Measurements from ENCODE around the gene SCAI. TPM values are rescaled to one million over a fixed set of nuclear protein-coding genes. Genes with fewer than 3 reads are reported as not detected.
"Not testable (repeated sequence)": the region's sequence is repeated elsewhere in the genome, so short reads cannot be mapped to it uniquely, and the experiment has no call there.

Gene SCAI
- total and polyA plus RNA-seq, 9 donors = 4.6 to 14.5 (median 7.4) TPM

DNA sequence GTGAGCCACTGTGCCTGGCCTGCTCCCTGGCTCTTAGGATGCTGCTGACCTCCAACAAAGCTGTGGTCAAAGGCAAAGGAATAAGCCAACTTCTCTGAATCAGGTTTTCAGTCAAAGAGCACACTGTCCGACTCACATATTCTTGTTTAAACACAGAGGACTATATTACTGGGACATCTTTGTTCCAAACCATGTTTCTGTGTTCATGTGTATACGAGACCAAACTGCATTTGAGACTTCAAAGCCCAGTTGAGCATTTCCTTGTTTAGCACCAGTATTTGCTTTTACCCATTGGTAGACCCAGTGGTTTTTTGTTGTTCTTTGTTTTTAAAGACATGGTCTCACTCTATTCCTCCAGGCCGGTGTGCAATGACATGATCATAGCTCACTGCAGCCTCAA is 100.2 kb downstream of the SCAI start:
- Histone ChIP-seq H3K36me3 (ENCODE audit: control insufficient read depth, insufficient read depth, low read length) (peaks cover 7% of the 10 kb centered on the region), H3K27ac (ENCODE audit: low read length) (no peak overlapping the region), H3K27me3 (ENCODE audit: control insufficient read depth, insufficient read depth, low read length) (no peaks in the 10 kb centered on the region), H3K9me3 (replicated peaks; ENCODE audit: control insufficient read depth, low read depth, low read length) (peaks cover 6% of the 10 kb centered on the region), H3K4me3 (ENCODE audit: low read length) (no peak overlapping the region), H3K4me1 (ENCODE audit: control insufficient read depth, insufficient read depth, low read length) (no peaks in the 10 kb centered on the region)
- WGBS (ENCODE audit: insufficient coverage) = 100% methylated on average over 1 of the region's 3 CpGs
- DNase-seq = no peak

DNA sequence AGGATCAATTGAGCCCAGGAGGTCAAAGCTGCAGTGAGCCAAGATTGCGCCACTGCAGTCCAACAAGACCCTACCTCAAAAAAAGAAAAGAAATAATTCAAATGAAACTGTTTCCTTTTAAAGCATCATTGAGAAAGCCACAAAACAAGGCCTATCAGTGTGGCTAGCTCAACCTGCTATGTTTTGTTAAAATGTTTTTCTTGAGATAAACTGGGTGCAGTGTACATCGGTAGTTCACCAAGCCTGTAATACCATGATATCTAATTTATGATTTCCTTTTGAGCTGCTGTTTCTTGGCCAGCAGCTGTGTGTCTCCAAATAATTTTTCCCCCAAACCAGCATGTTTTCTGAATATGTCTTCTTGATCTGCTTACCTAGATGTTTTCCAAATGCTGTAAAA is 105.2 kb downstream of the SCAI start:
- Histone ChIP-seq H3K36me3 (ENCODE audit: control insufficient read depth, insufficient read depth, low read length) (no peaks in the 10 kb centered on the region), H3K27me3 (ENCODE audit: control insufficient read depth, insufficient read depth, low read length) (no peaks in the 10 kb centered on the region), H3K4me3 (ENCODE audit: low read length) (no peak overlapping the region), H3K27ac (ENCODE audit: low read length) (no peak overlapping the region), H3K9me3 (replicated peaks; ENCODE audit: control insufficient read depth, low read depth, low read length) (no peaks in the 10 kb centered on the region), H3K4me1 (ENCODE audit: control insufficient read depth, insufficient read depth, low read length) (no peaks in the 10 kb centered on the region)
- DNase-seq = no peak
- WGBS (ENCODE audit: insufficient coverage) = no CpG with 5 or more reads among the region's 2 CpGs

GRCh38 chr9:125028041-125028440 is 115.3 kb downstream of the SCAI start:
- no peaks in the 10 kb centered on the region for H3K4me1 ChIP-seq (ENCODE audit: control insufficient read depth, insufficient read depth, low read length)
- no peak for DNase-seq
- H3K27me3 ChIP-seq (ENCODE audit: control insufficient read depth, insufficient read depth, low read length) = no peaks in the 10 kb centered on the region
- H3K36me3 ChIP-seq (ENCODE audit: control insufficient read depth, insufficient read depth, low read length) = peaks cover 15% of the 10 kb centered on the region
- no peak overlapping the region for H3K4me3 ChIP-seq (ENCODE audit: low read length)
- H3K9me3 ChIP-seq (replicated peaks; ENCODE audit: control insufficient read depth, low read depth, low read length) = no peaks in the 10 kb centered on the region
- WGBS (ENCODE audit: insufficient coverage) = no CpG with 5 or more reads among the region's 3 CpGs
- no peak overlapping the region for H3K27ac ChIP-seq (ENCODE audit: low read length)

GRCh38 chr9:125024917-125025316 is 118.4 kb downstream of the SCAI start:
- Histone ChIP-seq H3K27me3 (ENCODE audit: control insufficient read depth, insufficient read depth, low read length) (no peaks in the 10 kb centered on the region), H3K4me3 (ENCODE audit: low read length) (no peak overlapping the region), H3K27ac (ENCODE audit: low read length) (no peak overlapping the region), H3K4me1 (ENCODE audit: control insufficient read depth, insufficient read depth, low read length) (no peaks in the 10 kb centered on the region), H3K9me3 (replicated peaks; ENCODE audit: control insufficient read depth, low read depth, low read length) (no peaks in the 10 kb centered on the region), H3K36me3 (ENCODE audit: control insufficient read depth, insufficient read depth, low read length) (peaks cover 18% of the 10 kb centered on the region)
- no peak for DNase-seq
- no CpG with 5 or more reads among the region's 1 CpG for WGBS (ENCODE audit: insufficient coverage)

DNA sequence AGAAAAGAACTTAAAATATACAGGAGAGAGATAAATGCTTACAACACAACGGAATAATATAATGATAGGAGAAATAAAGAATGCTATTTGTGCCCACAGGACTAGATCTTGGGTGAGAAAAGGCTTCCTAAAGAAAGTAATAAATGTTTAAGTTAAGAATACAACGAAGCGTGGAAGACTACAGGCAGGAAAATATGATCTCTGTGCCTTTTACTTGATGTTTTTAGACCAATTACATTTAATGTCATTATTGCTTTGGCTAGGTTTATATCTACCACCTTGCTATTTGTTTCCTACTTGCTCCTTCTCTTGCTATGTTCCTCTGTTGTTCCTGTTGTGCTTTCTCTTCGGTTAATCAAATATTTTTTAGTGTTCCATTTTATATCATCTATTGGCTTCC is 122.3 kb downstream of the SCAI start:
- no peaks in the 10 kb centered on the region for H3K9me3 ChIP-seq (replicated peaks; ENCODE audit: control insufficient read depth, low read depth, low read length)
- no peak overlapping the region for H3K4me3 ChIP-seq (ENCODE audit: low read length)
- H3K27ac ChIP-seq (ENCODE audit: low read length) = no peak overlapping the region
- H3K36me3 ChIP-seq (ENCODE audit: control insufficient read depth, insufficient read depth, low read length) = peaks cover 17% of the 10 kb centered on the region
- no peaks in the 10 kb centered on the region for H3K4me1 ChIP-seq (ENCODE audit: control insufficient read depth, insufficient read depth, low read length)
- DNase-seq = no peak
- WGBS (ENCODE audit: insufficient coverage) = no CpG with 5 or more reads among the region's 4 CpGs
- H3K27me3 ChIP-seq (ENCODE audit: control insufficient read depth, insufficient read depth, low read length) = no peaks in the 10 kb centered on the region

DNA sequence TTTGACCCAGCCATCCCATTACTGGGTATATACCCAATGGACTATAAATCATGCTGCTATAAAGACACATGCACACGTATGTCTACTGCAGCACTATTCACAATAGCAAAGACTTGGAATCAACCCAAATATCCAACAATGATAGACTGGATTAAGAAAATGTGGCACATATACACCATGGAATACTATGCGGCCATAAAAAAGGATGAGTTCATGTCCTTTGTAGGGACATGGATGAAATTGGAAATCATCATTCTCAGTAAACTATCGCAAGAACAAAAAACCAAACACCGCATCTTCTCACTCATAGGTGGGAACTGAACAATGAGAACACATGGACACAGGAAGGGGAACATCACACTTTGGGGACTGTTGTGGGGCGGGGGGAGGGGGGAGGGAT is 127.7 kb downstream of the SCAI start:
- not testable (repeated sequence) for H3K4me3 ChIP-seq (ENCODE audit: low read length); H3K36me3 ChIP-seq (ENCODE audit: control insufficient read depth, insufficient read depth, low read length); H3K27me3 ChIP-seq (ENCODE audit: control insufficient read depth, insufficient read depth, low read length); H3K4me1 ChIP-seq (ENCODE audit: control insufficient read depth, insufficient read depth, low read length); DNase-seq; H3K9me3 ChIP-seq (replicated peaks; ENCODE audit: control insufficient read depth, low read depth, low read length); H3K27ac ChIP-seq (ENCODE audit: low read length)
- no CpG with 5 or more reads among the region's 5 CpGs for WGBS (ENCODE audit: insufficient coverage)

- not testable (repeated sequence) for H3K36me3 ChIP-seq (ENCODE audit: control insufficient read depth, insufficient read depth, low read length); H3K4me3 ChIP-seq (ENCODE audit: low read length); H3K9me3 ChIP-seq (replicated peaks; ENCODE audit: control insufficient read depth, low read depth, low read length); H3K27ac ChIP-seq (ENCODE audit: low read length); H3K4me1 ChIP-seq (ENCODE audit: control insufficient read depth, insufficient read depth, low read length); H3K27me3 ChIP-seq (ENCODE audit: control insufficient read depth, insufficient read depth, low read length); DNase-seq
- WGBS (ENCODE audit: insufficient coverage) = no CpG with 5 or more reads among the region's 4 CpGs
Measured at GRCh38 chr9:125012013-125012412, 131.3 kb downstream of the SCAI start.

DNA sequence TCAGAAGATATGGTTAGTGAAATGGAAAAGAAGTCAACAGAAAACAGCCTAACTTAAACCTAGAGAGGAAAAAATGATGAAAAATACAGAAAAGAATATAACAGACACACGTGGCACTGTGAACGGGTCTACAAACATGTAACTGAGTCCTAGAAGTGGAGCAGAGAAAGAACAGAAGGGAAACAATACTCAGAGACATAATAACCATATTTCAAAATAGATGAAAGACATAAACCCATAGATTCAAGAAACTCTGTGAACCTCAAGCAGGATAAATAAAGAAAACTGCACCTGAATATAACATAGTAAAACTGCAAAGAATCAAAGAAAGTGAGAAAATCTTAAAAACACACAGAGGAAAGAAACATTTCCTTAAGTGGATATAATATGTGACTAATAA is 134.7 kb downstream of the SCAI start:
- Histone ChIP-seq H3K27ac (ENCODE audit: low read length) (no peak overlapping the region), H3K4me3 (ENCODE audit: low read length) (no peak overlapping the region), H3K4me1 (ENCODE audit: control insufficient read depth, insufficient read depth, low read length) (no peaks in the 10 kb centered on the region), H3K9me3 (replicated peaks; ENCODE audit: control insufficient read depth, low read depth, low read length) (no peaks in the 10 kb centered on the region), H3K36me3 (ENCODE audit: control insufficient read depth, insufficient read depth, low read length) (peaks cover 3% of the 10 kb centered on the region), H3K27me3 (ENCODE audit: control insufficient read depth, insufficient read depth, low read length) (no peaks in the 10 kb centered on the region)
- DNase-seq = no peak
- no CpG with 5 or more reads among the region's 2 CpGs for WGBS (ENCODE audit: insufficient coverage)

DNA sequence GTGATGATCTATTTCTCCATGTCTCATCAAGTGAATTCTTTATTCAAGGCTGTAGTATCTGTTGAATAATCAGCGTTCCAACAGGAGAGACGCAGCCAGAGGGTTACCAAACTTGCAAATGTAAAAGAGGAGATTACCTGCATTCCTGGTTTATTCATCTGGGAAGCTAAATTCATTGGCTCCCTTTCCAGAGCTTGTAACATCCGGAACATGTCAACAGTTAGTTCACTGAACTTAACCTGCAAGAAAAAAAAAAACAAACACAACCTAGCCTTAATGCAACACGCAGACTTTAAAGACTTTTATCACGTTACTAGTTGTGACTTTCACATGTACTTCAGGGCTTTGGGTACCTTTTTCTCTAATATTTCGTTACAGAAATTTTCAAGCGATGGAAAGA is 140.0 kb downstream of the SCAI start:
- H3K9me3 ChIP-seq (replicated peaks; ENCODE audit: control insufficient read depth, low read depth, low read length) = no peaks in the 10 kb centered on the region
- no peaks in the 10 kb centered on the region for H3K4me1 ChIP-seq (ENCODE audit: control insufficient read depth, insufficient read depth, low read length)
- H3K4me3 ChIP-seq (ENCODE audit: low read length) = no peak overlapping the region
- H3K36me3 ChIP-seq (ENCODE audit: control insufficient read depth, insufficient read depth, low read length) = peaks cover 11% of the 10 kb centered on the region
- no peaks in the 10 kb centered on the region for H3K27me3 ChIP-seq (ENCODE audit: control insufficient read depth, insufficient read depth, low read length)
- WGBS (ENCODE audit: insufficient coverage) = 64% methylated on average over 2 of the region's 7 CpGs
- H3K27ac ChIP-seq (ENCODE audit: low read length) = no peak overlapping the region
- DNase-seq = no peak

- Histone ChIP-seq H3K27me3 (ENCODE audit: control insufficient read depth, insufficient read depth, low read length) (no peaks in the 10 kb centered on the region), H3K4me3 (ENCODE audit: low read length) (no peak overlapping the region), H3K36me3 (ENCODE audit: control insufficient read depth, insufficient read depth, low read length) (peaks cover 7% of the 10 kb centered on the region), H3K9me3 (replicated peaks; ENCODE audit: control insufficient read depth, low read depth, low read length) (no peaks in the 10 kb centered on the region), H3K27ac (ENCODE audit: low read length) (no peak overlapping the region), H3K4me1 (ENCODE audit: control insufficient read depth, insufficient read depth, low read length) (no peaks in the 10 kb centered on the region)
- WGBS (ENCODE audit: insufficient coverage) = no CpG with 5 or more reads among the region's 1 CpG
- DNase-seq = no peak
Measured at GRCh38 chr9:124983698-124984097, 159.6 kb downstream of the SCAI start.

DNA sequence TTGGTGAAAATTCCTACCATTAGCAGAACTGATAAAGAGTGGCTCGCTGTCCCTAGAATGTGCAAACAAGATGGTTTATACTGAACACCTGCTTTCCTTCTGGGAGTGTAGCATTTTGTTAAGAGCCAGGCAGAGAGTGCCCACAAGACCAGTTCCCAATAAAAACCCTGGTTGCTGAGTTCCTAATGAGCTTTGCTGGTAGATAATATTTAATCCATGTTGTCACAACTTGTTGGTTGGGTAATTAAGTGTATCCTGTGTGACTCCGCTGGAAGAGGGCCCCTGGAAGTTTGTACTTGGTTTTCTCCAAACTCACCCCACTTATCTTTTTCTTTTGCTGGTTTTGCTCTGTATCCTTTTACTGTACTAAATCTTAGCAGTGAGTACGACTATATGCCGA is 162.9 kb downstream of the SCAI start:
- Histone ChIP-seq H3K36me3 (ENCODE audit: control insufficient read depth, insufficient read depth, low read length) (peaks cover 7% of the 10 kb centered on the region), H3K27ac (ENCODE audit: low read length) (no peak overlapping the region), H3K9me3 (replicated peaks; ENCODE audit: control insufficient read depth, low read depth, low read length) (no peaks in the 10 kb centered on the region), H3K4me1 (ENCODE audit: control insufficient read depth, insufficient read depth, low read length) (no peaks in the 10 kb centered on the region), H3K27me3 (ENCODE audit: control insufficient read depth, insufficient read depth, low read length) (no peaks in the 10 kb centered on the region), H3K4me3 (ENCODE audit: low read length) (no peak overlapping the region)
- DNase-seq = no peak
- 100% methylated on average over 1 of the region's 4 CpGs for WGBS (ENCODE audit: insufficient coverage)

Measured in muscle of leg (tissue), 11 donors.